ENCODE data around the gene CRYBG3. TPM values are rescaled to one million over a fixed set of nuclear protein-coding genes. Genes with fewer than 3 reads are reported as not detected.

Gene CRYBG3
- total and polyA plus RNA-seq, 8 donors = 5.7 to 57.6 (median 23.0) TPM

DNA sequence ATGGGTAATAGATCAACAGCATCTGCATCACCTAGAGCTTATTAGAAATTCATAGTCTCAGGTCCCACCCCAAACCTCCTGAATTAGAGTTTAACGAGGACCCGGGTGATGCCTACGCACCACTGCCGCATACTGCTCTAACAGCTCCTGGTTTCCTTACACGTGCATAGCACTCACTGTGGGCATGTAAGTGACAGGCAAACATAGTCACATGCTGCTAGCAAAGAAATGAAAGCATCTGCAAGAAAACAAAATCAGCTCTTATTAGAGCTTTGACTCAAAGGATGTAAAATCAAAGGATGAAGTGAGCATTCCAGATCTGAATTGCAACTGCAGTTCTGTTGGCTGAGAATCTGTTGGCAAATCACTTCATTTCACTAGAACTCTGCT, 169.5 kb downstream of the CRYBG3 start:
- TF ChIP-seq EP300 (IDR thresholded peaks at IDR 0.05) = no peak
- Histone ChIP-seq H3K9me3 (no peaks in the 10 kb centered on the region), H3K27ac (no peak overlapping the region), H3K36me3 (no peaks in the 10 kb centered on the region), H3K4me1 (peaks cover 0 to 9% (median 0%) of the 10 kb centered on the region in 4 donors), H3K4me3 (no peak overlapping the region), H3K27me3 (no peaks in the 10 kb centered on the region)
- intact Hi-C loops (cut with DNase I; ENCODE audit: low total_unique reads) = no loop called here
- peak in 1 of 2 donors; percentile 19 for DNase-seq
- 51 to 73% (median 65%) methylated on average over 5 of the region's 5 CpGs for WGBS, 5 donors

DNA sequence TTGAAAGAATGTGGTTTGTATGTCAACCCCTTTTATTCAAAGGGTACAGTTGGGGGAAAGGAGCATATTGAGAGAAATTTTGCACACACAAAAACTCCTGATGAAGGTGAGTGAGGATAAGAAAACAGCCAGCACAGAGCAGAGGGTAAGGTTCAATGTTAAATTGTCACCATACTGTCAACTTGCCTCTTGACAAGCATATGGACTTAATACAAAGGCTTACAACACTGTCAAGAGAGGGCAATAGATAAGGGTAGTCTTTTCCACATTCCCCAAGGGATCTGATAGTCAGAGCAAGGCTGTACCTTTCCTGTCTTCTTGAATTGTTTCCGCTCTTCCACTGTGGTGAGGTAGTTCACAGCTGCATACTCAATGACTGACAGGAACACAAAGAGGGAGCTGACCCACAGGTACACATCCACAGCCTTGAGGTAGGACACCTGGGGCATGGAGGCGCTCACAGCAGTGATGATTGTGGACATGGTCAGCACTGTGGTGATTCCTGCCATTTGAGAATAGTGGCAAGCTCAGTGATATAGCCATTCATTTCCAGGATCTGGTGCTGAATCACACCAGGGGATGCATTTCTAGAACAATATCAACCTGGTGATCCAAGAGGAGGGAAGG, 170.8 kb downstream of the CRYBG3 start:
- 82 to 97% (median 96%) methylated on average over 2 of the region's 2 CpGs for WGBS, 5 donors
- Histone ChIP-seq H3K4me3 (no peak overlapping the region), H3K4me1 (peaks cover 0 to 9% (median 0%) of the 10 kb centered on the region in 4 donors), H3K27ac (no peak overlapping the region), H3K36me3 (no peaks in the 10 kb centered on the region), H3K27me3 (no peaks in the 10 kb centered on the region), H3K9me3 (no peaks in the 10 kb centered on the region)
- TF ChIP-seq POLR2A (IDR thresholded peaks at IDR 0.05) (no peak), EP300 (IDR thresholded peaks at IDR 0.05) (no peak), POLR2AphosphoS5 (IDR thresholded peaks at IDR 0.05) (no peak)
- TF ChIP-seq, protein P1, sequence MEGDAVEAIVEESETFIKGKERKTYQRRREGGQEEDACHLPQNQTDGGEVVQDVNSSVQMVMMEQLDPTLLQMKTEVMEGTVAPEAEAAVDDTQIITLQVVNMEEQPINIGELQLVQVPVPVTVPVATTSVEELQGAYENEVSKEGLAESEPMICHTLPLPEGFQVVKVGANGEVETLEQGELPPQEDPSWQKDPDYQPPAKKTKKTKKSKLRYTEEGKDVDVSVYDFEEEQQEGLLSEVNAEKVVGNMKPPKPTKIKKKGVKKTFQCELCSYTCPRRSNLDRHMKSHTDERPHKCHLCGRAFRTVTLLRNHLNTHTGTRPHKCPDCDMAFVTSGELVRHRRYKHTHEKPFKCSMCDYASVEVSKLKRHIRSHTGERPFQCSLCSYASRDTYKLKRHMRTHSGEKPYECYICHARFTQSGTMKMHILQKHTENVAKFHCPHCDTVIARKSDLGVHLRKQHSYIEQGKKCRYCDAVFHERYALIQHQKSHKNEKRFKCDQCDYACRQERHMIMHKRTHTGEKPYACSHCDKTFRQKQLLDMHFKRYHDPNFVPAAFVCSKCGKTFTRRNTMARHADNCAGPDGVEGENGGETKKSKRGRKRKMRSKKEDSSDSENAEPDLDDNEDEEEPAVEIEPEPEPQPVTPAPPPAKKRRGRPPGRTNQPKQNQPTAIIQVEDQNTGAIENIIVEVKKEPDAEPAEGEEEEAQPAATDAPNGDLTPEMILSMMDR (IDR thresholded peaks at IDR 0.05) = no peak
- intact Hi-C loops (cut with DNase I; ENCODE audit: low total_unique reads) = no loop called here
- no peak for DNase-seq

DNA sequence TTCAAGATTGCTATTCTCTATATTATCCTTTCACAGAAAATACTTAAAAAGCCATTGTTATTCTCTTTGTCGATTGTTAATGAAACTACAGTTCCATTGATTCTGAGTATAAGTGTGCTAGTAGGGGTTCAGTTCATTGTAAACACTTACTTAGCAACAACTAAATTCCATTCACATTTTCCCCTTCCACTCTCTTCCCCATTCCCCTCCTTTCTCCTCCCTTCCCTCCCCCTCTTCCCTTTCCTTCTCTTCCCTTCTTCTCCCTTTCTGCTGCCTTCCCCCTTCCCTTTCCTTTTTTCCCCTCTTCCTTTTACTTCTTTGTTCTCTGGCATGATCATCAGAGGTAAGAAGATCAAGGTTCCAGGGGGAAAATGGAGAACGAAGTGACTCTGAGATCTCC, 171.7 kb downstream of the CRYBG3 start:
- no peak for DNase-seq
- TF ChIP-seq, protein P1 (IDR thresholded peaks at IDR 0.05) = no peak
- TF ChIP-seq EP300 (IDR thresholded peaks at IDR 0.05) (no peak), POLR2A (IDR thresholded peaks at IDR 0.05) (no peak), POLR2AphosphoS5 (IDR thresholded peaks at IDR 0.05) (no peak)
- Histone ChIP-seq H3K27ac (no peak overlapping the region), H3K9me3 (no peaks in the 10 kb centered on the region), H3K4me3 (no peak overlapping the region), H3K27me3 (no peaks in the 10 kb centered on the region), H3K4me1 (peaks cover 0 to 9% (median 0%) of the 10 kb centered on the region in 4 donors), H3K36me3 (no peaks in the 10 kb centered on the region)
- 70 to 83% (median 75%) methylated on average over 2 of the region's 2 CpGs for WGBS, 5 donors
- intact Hi-C loops (cut with DNase I; ENCODE audit: low total_unique reads) = no loop called here

DNA sequence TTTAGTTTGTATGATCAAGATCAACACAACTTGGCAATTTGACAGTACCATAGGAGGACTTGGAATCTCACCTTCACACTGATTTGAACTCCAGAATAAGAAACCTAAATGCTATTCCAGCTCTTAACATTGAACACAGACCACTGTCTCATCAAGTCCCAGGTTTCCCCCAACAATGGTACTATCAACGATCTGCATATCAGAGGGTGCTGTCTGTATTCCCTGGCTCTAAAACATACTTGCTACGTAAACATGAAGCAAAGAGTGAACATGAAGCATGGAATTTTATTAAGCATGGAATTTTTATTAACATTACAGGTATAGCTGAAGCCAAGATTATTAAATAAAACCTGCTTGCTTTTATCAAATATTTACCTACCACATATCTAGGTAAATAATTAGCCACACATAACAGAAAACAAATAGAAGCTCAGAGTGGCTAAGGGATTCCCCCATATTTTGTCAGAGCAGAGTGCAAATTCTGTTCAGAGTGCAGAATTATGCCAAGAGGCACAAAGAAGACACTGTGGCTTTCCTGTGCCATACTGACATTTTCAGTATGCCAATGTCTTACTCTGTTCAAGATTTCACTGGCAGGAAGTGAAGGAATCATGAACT, 172.6 kb downstream of the CRYBG3 start:
- no peak overlapping the region for H3K27ac ChIP-seq
- H3K9me3 ChIP-seq = no peaks in the 10 kb centered on the region
- intact Hi-C loops (cut with DNase I; ENCODE audit: low total_unique reads) = no loop called here
- DNase-seq = no peak
- no peaks in the 10 kb centered on the region for H3K36me3 ChIP-seq
- H3K4me3 ChIP-seq = no peak overlapping the region
- TF ChIP-seq POLR2AphosphoS5 (IDR thresholded peaks at IDR 0.05) (no peak), POLR2A (IDR thresholded peaks at IDR 0.05) (no peak)
- TF ChIP-seq, protein P1 (IDR thresholded peaks at IDR 0.05) = no peak
- H3K4me1 ChIP-seq = peaks cover 0 to 9% (median 0%) of the 10 kb centered on the region in 4 donors
- WGBS, 5 donors = 23 to 64% (median 44%) methylated on average over 2 of the region's 2 CpGs
- H3K27me3 ChIP-seq = no peaks in the 10 kb centered on the region

Other genes starting within 250 kb of the CRYBG3 start
- 10 to 100 TPM in 1 of 5 donors, 1 to 10 TPM in 2, under 1 TPM in 2; 0.58 to 19.1 (median 1.8) TPM for gene ARL6, start 57.3 kb upstream of the CRYBG3 start, total RNA-seq
- gene ARL6, start 57.3 kb upstream of the CRYBG3 start, polyA plus RNA-seq = 1 to 10 TPM; 2.0 to 3.8 (median 3.2) TPM
- 10 to 100 TPM in 4 of 5 donors, under 1 TPM in 1; 0.58 to 28.1 (median 16.3) TPM for gene RIOX2, start 150.4 kb downstream of the CRYBG3 start, total RNA-seq
- gene RIOX2, start 150.4 kb downstream of the CRYBG3 start, polyA plus RNA-seq = 10 to 100 TPM; 13.0 to 18.8 (median 17.7) TPM
- not detected for gene GABRR3, start 213.3 kb downstream of the CRYBG3 start, total RNA-seq
- gene GABRR3, start 213.3 kb downstream of the CRYBG3 start, polyA plus RNA-seq = not detected

All from stomach (tissue), 9 donors.